IMR-90 (cell line): ENCODE results near the gene NRCAM. TPM values are rescaled to one million over a fixed set of nuclear protein-coding genes. Genes with fewer than 3 reads are reported as not detected.

ENCODE experiments used
- ATAC-seq: fragments of 200-7000 bp; cut with Tn5 transposase; 2 replicates; pipeline ENCODE4 v1.9.1; 2020; ENCODE audit warnings: low read depth, mild to moderate bottlenecking, moderate library complexity
- BruUV-seq: library from RNA; stranded (reverse); fragments of 400-500 nt; replicated peaks from 2 replicates; lab custom pipeline; 2021; lab: Mats Ljungman, UMichigan
- CTCF ChIA-PET: fragments of 300-600 bp; formaldehyde crosslinking; extraction: SDS; loops from one replicate; lab custom pipeline; 2021; ENCODE audit warnings: antibody characterized with exemption; lab: Yijun Ruan, JAX
- POLR2A ChIA-PET: fragments of 300-600 bp; sonication (Branson Sonifier 250); formaldehyde crosslinking; loops from one replicate; lab custom pipeline; 2022; ENCODE audit warnings: antibody characterized with exemption; ENCODE audit not compliant: unreplicated experiment; lab: Charles Lee
- DNase-seq: peaks from one replicate; pipeline ENCODE4 v3.0.0; 2013
- H2AFZ ChIP-seq: replicated peaks from 2 replicates; pipeline ENCODE3; 2013; ENCODE audit warnings: low read length, mild to moderate bottlenecking; ENCODE audit not compliant: poor library complexity
- H2AK5ac ChIP-seq: 2 replicates; pipeline ENCODE4 v1.6.1; 2013; ENCODE audit warnings: low read depth, low read length, inconsistent platforms
- H2AK9ac ChIP-seq: replicated peaks from 2 replicates; pipeline ENCODE3; 2013; ENCODE audit warnings: mild to moderate bottlenecking, low read depth, low read length, moderate library complexity; ENCODE audit not compliant: poor library complexity
- H2BK120ac ChIP-seq: 2 replicates; pipeline ENCODE4 v1.6.1; 2013; ENCODE audit warnings: low read depth, low read length, inconsistent platforms
- H2BK15ac ChIP-seq: 3 replicates; pipeline ENCODE4 v1.6.1; 2013; ENCODE audit warnings: low read depth, low read length, inconsistent platforms
- H2BK20ac ChIP-seq: 2 replicates; pipeline ENCODE4 v1.6.1; 2013; ENCODE audit warnings: low read depth, mild to moderate bottlenecking, inconsistent platforms, low read length, moderate library complexity
- H2BK5ac ChIP-seq: 2 replicates; pipeline ENCODE4 v1.6.1; 2013; ENCODE audit warnings: mild to moderate bottlenecking, low read depth, low read length, inconsistent platforms; ENCODE audit not compliant: poor library complexity, severe bottlenecking
- H3K14ac ChIP-seq: replicated peaks from 2 replicates; pipeline ENCODE4 v1.6.1; 2013; ENCODE audit warnings: low read depth, low read length, inconsistent platforms
- H3K18ac ChIP-seq: 2 replicates; pipeline ENCODE4 v1.6.1; 2013; ENCODE audit warnings: low read depth, low read length, control low read depth
- H3K23ac ChIP-seq: 2 replicates; pipeline ENCODE4 v1.6.1; 2013; ENCODE audit warnings: low read depth, low read length, inconsistent platforms
- H3K27ac ChIP-seq: 2 replicates; pipeline ENCODE4 v1.5.1; 2013; ENCODE audit warnings: mild to moderate bottlenecking, control low read depth, low read length; ENCODE audit not compliant: insufficient read depth
- H3K27me3 ChIP-seq: 2 replicates; pipeline ENCODE4 v1.6.1; 2013; ENCODE audit warnings: low read length; ENCODE audit not compliant: control insufficient read depth, insufficient read depth
- H3K36me3 ChIP-seq: 2 replicates; pipeline ENCODE4 v1.6.1; 2013; ENCODE audit warnings: low read length, mixed read lengths; ENCODE audit not compliant: control insufficient read depth, insufficient read depth
- H3K4ac ChIP-seq: 2 replicates; pipeline ENCODE4 v1.6.1; 2013; ENCODE audit warnings: low read depth, low read length, inconsistent platforms
- H3K4me1 ChIP-seq: 2 replicates; pipeline ENCODE4 v1.6.1; 2013; ENCODE audit warnings: low read length, mixed read lengths; ENCODE audit not compliant: control insufficient read depth, insufficient read depth
- H3K4me2 ChIP-seq: 2 replicates; pipeline ENCODE4 v1.6.1; 2013; ENCODE audit warnings: low read depth, mild to moderate bottlenecking, control low read depth, low read length, moderate library complexity
- H3K4me3 ChIP-seq: 2 replicates; pipeline ENCODE4 v1.5.1; 2013; ENCODE audit warnings: low read depth, mild to moderate bottlenecking, control low read depth, low read length, moderate library complexity; ENCODE audit not compliant: insufficient read depth
- H3K56ac ChIP-seq: 2 replicates; pipeline ENCODE4 v1.6.1; 2013; ENCODE audit warnings: low read length, inconsistent platforms; ENCODE audit not compliant: insufficient read depth; ENCODE audit errors: extremely low read depth
- H3K79me1 ChIP-seq, 2 experiments: 2 replicates each; pipeline ENCODE4 v1.6.1; 2013; ENCODE audit warnings: low read length in 2 of 2, inconsistent platforms in 1 of 2, low read depth in 1 of 2
- H3K9ac ChIP-seq: 2 replicates; pipeline ENCODE4 v1.6.1; 2013; ENCODE audit warnings: low read depth, low read length, control low read depth
- H3K9me1 ChIP-seq: 2 replicates; pipeline ENCODE4 v1.6.1; 2013; ENCODE audit warnings: low read length, inconsistent platforms; ENCODE audit not compliant: insufficient read depth
- H3K9me3 ChIP-seq: 2 replicates; pipeline ENCODE4 v1.6.1; 2013; ENCODE audit warnings: low read length; ENCODE audit not compliant: control insufficient read depth, insufficient read depth
- H4K20me1 ChIP-seq: 2 replicates; pipeline ENCODE4 v1.6.1; 2013; ENCODE audit warnings: low read length, inconsistent platforms; ENCODE audit not compliant: insufficient read depth
- H4K5ac ChIP-seq: 2 replicates; pipeline ENCODE4 v1.6.1; 2013; ENCODE audit warnings: mild to moderate bottlenecking, low read depth, low read length, control low read depth
- H4K8ac ChIP-seq, 2 experiments: 2 replicates each; pipeline ENCODE4 v1.6.1; 2013; ENCODE audit warnings: low read depth in 2 of 2, low read length in 2 of 2, control low read depth in 1 of 2, inconsistent platforms in 1 of 2
- H4K91ac ChIP-seq: 2 replicates; pipeline ENCODE4 v1.6.1; 2013; ENCODE audit warnings: low read depth, low read length, inconsistent platforms; ENCODE audit not compliant: insufficient read depth
- BHLHE40 ChIP-seq: fragments of 150-350 bp; IDR thresholded peaks from 2 replicates; pipeline ENCODE4 v1.6.1; 2016; ENCODE audit warnings: mild to moderate bottlenecking, low read depth, low read length
- WGBS, 2 experiments: methylation state at CpG; one replicate each; pipeline versions ENCODE4 v1.1.5 to v1.1.7; 2013; ENCODE audit warnings: missing lambda C conversion rate in 2 of 2; ENCODE audit not compliant: insufficient read length in 1 of 2; ENCODE audit errors: extremely low coverage in 2 of 2; 5-methylcytosine and 5-hydroxymethylcytosine counted together
- dilution Hi-C: fragments of 300-500 bp; cut with HindIII; formaldehyde crosslinking; loops from one replicate; pipeline ENCODE4 v1.14.3; 2018; ENCODE audit warnings: low sequenced_read_pairs; ENCODE audit not compliant: unreplicated experiment
- in situ Hi-C: fragments of 300-500 bp; cut with MboI; formaldehyde crosslinking; loops from 3 replicates; pipeline ENCODE4 v1.14.3; 2019; ENCODE audit warnings: low sequenced_read_pairs, inconsistent platforms, mixed read lengths
- intact Hi-C: fragments of 100-400 bp; cut with micrococcal nuclease; formaldehyde crosslinking; loops from 2 replicates; pipeline ENCODE4 v1.10.0; 2022
- polyA plus RNA-seq, 3 experiments: library from polyadenylated mRNA; depleted of rRNA; stranded (reverse); fragments of >200 nt; gene quantifications; 2 replicates each; pipeline ENCODE4 v1.2.3, GENCODE V29; 2012; ENCODE audit warnings: low replicate concordance in 1 of 3
- total RNA-seq: library from RNA; depleted of rRNA; stranded (reverse); fragments of >200 nt; gene quantifications from 2 replicates; pipeline ENCODE4 v1.2.3, GENCODE V29; 2012

The NRCAM gene
- total and polyA plus RNA-seq, 2 of the 4 experiments (the other 2 are of a cell fraction) = 0.46 to 1.1 TPM

DNA sequence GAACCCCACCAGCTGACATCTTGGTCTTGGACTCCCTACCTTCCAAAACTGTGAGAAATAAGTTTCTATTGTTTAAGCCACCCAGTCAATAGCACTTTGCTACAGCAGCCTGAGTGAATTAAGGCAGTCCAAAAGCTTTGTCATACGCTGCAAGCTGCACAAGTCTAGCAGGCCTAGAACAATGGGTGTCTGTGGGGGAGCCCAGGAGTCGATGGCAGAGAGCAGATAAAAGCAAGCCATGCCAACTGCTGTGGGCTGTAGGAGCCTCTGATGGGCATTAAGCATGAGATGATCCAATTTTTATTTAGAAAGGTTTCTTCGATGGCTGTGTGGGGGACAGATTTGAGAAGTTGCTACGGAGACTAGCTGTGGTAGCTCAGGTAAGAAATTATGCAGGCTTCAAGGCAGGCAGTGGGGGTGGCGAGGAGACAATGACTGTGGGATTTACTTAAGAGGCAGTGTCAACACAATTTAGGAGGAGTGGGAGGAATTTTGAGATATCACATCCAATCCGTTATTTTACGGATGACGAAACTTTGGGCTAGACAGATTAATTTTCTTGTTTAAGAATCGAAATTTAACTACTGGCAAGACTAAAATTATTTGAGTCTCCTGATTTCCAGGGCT lies 110.4 kb downstream of the NRCAM start:
- no peak for TF ChIP-seq BHLHE40
- Histone ChIP-seq H3K4me3 (no peak overlapping the region), H3K9ac (no peak overlapping the region), H3K23ac (no peak overlapping the region), H4K91ac (no peak overlapping the region), H4K20me1 (no peaks in the 10 kb centered on the region), H2AK9ac (no peak overlapping the region), H3K56ac (no peak overlapping the region), H3K36me3 (no peaks in the 10 kb centered on the region), H2AK5ac (no peak overlapping the region), H4K5ac (no peak overlapping the region), H2BK120ac (no peak overlapping the region), H3K4ac (no peak overlapping the region), H3K4me2 (no peak overlapping the region), H3K9me3 (no peaks in the 10 kb centered on the region), H3K18ac (no peak overlapping the region), H4K8ac (no peak overlapping the region), H3K9me1 (no peaks in the 10 kb centered on the region), H2AFZ (no peak overlapping the region), H3K4me1 (no peaks in the 10 kb centered on the region), H3K14ac (no peak overlapping the region), H3K79me1 (no peaks in the 10 kb centered on the region), H3K27ac (no peak overlapping the region), H2BK5ac (no peak overlapping the region), H2BK20ac (no peak overlapping the region), H2BK15ac (no peak overlapping the region), H3K27me3 (no peaks in the 10 kb centered on the region)
- POLR2A ChIA-PET = no interaction called here
- in situ Hi-C loops = no loop called here
- BruUV-seq = no TSS peak
- dilution Hi-C loops = no loop called here
- intact Hi-C loops = no loop called here
- ATAC-seq = no peak
- CTCF ChIA-PET = no interaction called here
- no peak for DNase-seq
- WGBS, 2 experiments = 33% methylated on average over 3 of the region's 9 CpGs; no CpG with 5 or more reads in 1 of the 2 experiments
